Mucosa of descending colon (tissue), 3 donors: ENCODE results near the gene CLDN9. TPM values are rescaled to one million over a fixed set of nuclear protein-coding genes. Genes with fewer than 3 reads are reported as not detected.

Experiments
- ATAC-seq: fragments of 200-7000 bp; cut with Tn5 transposase; one replicate; pipeline ENCODE4 v1.9.1; 2020; ENCODE audit warnings: mild to moderate bottlenecking, moderate library complexity
- DNase-seq, 3 donors: peaks; one replicate each; pipeline ENCODE4 v3.0.0-alpha.2; 2020
- H3K36me3 ChIP-seq: fragments of 200-600 bp; one replicate; pipeline ENCODE4 v1.8.0; 2021; ENCODE audit warnings: low read depth, mild to moderate bottlenecking
- H3K4me1 ChIP-seq: fragments of 200-600 bp; one replicate; pipeline ENCODE4 v1.8.0; 2021; ENCODE audit warnings: low read depth, mild to moderate bottlenecking
- H3K4me3 ChIP-seq: fragments of 200-600 bp; one replicate; pipeline ENCODE4 v1.8.0; 2021; ENCODE audit warnings: mild to moderate bottlenecking
- H3K9me3 ChIP-seq: fragments of 200-600 bp; one replicate; pipeline ENCODE4 v1.8.0; 2021; ENCODE audit warnings: mild to moderate bottlenecking
- intact Hi-C, 2 donors: fragments of 100-400 bp; cut with DNase I in 1 of 2; cut with micrococcal nuclease in 1 of 2; formaldehyde crosslinking; loops; one replicate each; pipeline versions ENCODE4 v1.11.0 to v1.11.1; 2022; cut with DNase I, micrococcal nuclease
- total RNA-seq, 3 donors: library from RNA; stranded (reverse); fragmentation: NEBNext Ultra II Directional in 2 of 3; extraction: Animal tissue kit (Norgen Biotek cat#: 25700) in 2 of 3; gene quantifications; one replicate each; pipeline versions ENCODE4 v1.2.1 to v1.2.4, GENCODE V29; 2021 to 2023
- TF ChIP-seq, protein P1 (sequence below): fragments of 200-600 bp; IDR thresholded peaks from one replicate; pipeline ENCODE4 v1.8.0; 2022; ENCODE audit warnings: antibody characterized with exemption, mild to moderate bottlenecking
- donor health status: DM: no; HTN: no; CAD: no; lungs with moderate emphysema.
- donor health status: DM: no; HTN: no; CAD: no.
- donor health status: DM: no; HTN: yes; CAD: no.

CLDN9 gene
- total RNA-seq, 3 donors from 2014 or later, result 0.14 to 0.61 (median 0.47) TPM

DNA sequence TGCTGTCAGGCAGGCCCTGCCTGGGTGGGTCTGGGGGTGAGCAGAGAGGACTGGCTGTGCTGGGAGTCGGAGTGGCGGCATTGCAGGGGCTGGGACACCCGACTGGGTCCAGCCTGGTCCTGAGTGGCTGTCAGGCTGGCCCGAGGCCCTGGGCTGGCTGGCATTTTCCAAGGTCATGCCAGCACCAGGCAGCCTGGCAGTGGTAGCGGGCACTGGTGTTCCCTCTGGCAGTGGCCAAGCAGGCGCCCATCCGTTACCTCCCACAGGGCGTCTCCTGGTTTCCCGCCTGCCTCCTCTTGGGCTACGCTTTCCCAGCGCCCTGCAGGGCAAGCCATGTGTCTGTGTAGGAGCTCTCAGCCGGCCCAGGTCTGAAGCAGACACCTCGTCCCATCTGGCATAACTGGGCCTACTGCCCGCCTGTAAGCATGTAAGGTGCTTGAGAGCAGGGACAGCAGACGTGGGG is 26.8 kb upstream of the CLDN9 start:
- H3K9me3 ChIP-seq, result no peaks in the 10 kb centered on the region
- no peak overlapping the region for H3K4me3 ChIP-seq
- no peaks in the 10 kb centered on the region for H3K36me3 ChIP-seq
- peaks cover 12% of the 10 kb centered on the region for H3K4me1 ChIP-seq
- no peak for ATAC-seq
- DNase-seq, result no peak
- intact Hi-C loops, result no loop called here
- TF ChIP-seq, protein P1, sequence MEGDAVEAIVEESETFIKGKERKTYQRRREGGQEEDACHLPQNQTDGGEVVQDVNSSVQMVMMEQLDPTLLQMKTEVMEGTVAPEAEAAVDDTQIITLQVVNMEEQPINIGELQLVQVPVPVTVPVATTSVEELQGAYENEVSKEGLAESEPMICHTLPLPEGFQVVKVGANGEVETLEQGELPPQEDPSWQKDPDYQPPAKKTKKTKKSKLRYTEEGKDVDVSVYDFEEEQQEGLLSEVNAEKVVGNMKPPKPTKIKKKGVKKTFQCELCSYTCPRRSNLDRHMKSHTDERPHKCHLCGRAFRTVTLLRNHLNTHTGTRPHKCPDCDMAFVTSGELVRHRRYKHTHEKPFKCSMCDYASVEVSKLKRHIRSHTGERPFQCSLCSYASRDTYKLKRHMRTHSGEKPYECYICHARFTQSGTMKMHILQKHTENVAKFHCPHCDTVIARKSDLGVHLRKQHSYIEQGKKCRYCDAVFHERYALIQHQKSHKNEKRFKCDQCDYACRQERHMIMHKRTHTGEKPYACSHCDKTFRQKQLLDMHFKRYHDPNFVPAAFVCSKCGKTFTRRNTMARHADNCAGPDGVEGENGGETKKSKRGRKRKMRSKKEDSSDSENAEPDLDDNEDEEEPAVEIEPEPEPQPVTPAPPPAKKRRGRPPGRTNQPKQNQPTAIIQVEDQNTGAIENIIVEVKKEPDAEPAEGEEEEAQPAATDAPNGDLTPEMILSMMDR, result no peak

DNA sequence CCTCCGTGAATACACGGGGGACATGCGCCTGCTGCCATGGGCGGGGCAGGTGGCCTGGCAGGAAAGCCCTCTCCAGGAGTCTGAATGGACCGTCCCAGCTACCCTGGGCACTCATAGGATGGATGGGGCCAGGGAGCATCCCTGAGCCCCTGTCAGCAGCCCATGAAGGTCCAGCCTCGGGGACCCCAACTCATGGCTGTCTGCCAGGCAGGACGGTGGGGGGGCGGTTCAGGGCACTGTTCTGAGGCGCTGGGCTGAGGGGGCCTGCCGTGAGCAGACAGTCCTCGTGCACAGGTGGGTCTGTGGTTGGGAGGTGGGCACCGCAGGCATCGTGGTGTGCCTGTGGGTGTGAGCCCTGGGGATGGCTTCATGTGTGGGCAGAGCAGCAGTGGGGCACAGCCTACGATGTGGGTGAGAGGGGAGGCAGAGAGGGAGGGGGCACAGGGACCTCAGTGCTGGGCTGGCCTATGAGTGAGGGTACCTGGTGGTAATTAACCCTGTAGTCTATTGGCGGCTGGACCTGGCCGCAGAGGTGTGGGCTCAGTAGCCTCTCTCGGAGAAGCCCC is 26.0 kb upstream of the CLDN9 start:
- Histone ChIP-seq H3K4me3 (no peak overlapping the region), H3K4me1 (peaks cover 7% of the 10 kb centered on the region), H3K36me3 (no peaks in the 10 kb centered on the region), H3K9me3 (no peaks in the 10 kb centered on the region)
- TF ChIP-seq, protein P1, result no peak
- intact Hi-C loops, result no loop called here
- ATAC-seq (no peak), DNase-seq (no peak)

DNA sequence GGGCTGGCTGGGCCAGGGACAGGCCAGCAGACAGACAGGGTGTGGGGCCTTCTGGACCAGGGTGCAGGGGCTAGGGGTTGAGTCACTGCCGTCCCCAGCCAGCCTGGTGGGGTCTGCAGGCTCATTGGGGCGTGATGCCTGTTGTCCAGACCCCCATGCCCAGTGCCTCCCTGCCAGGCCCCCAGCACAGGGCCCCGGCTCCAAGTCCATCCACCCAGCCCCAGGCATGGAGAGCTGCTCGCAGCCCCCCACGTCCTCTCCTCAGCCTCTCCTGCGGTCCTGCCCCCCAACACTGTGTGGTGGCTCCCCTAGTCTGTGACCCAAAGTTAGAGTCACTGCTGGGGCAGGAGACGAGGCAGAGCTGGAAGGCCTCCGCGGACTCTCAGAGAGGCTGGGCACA is 25.4 kb upstream of the CLDN9 start:
- DNase-seq (no peak), ATAC-seq (no peak)
- peaks cover 7% of the 10 kb centered on the region for H3K4me1 ChIP-seq
- no peak overlapping the region for H3K4me3 ChIP-seq
- intact Hi-C loops, result no loop called here
- H3K9me3 ChIP-seq, result no peaks in the 10 kb centered on the region
- H3K36me3 ChIP-seq, result no peaks in the 10 kb centered on the region
- TF ChIP-seq, protein P1, result no peak

DNA sequence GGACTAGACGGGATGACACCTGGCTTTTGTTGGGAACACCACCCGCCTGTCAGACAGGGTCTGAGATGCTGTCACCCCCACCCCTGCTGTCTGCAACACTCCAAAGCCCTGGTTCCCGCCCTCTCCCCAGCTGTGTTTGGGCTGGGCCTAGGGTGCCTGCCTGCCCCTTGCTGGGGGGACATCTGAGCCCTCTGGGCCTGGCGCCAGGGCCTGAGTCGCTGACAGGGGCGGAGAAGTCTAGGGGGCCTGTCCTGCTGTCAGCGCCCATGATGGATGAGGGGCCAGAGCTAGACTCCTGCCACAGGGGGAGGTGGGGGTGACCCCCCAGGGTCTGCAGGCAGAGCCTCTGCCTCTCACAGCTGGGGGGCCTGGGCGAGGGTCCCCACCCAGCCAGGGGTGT is 24.9 kb upstream of the CLDN9 start:
- DNase-seq, result no peak
- ATAC-seq, result no peak
- TF ChIP-seq, protein P1, result no peak
- intact Hi-C loops, result no loop called here
- Histone ChIP-seq H3K9me3 (no peaks in the 10 kb centered on the region), H3K4me1 (peaks cover 7% of the 10 kb centered on the region), H3K4me3 (no peak overlapping the region), H3K36me3 (no peaks in the 10 kb centered on the region)

GRCh38 chr16:2988590-2989099 is 24.1 kb upstream of the CLDN9 start:
- TF ChIP-seq, protein P1, result no peak
- no peak for ATAC-seq

More at GRCh38 chr16:2988590-2989099, 24.1 kb upstream of the CLDN9 start:
- intact Hi-C loops, result no loop called here
- Histone ChIP-seq H3K4me3 (no peak overlapping the region), H3K4me1 (peaks cover 6% of the 10 kb centered on the region), H3K36me3 (no peaks in the 10 kb centered on the region), H3K9me3 (no peaks in the 10 kb centered on the region)
- DNase-seq, result no peak
